Coronary artery (tissue), 2 donors: ENCODE measurements around the gene CSAD.

Experiments
- DNase-seq: peaks from one replicate; pipeline ENCODE4 v3.0.0-alpha.2; 2017; ENCODE audit warnings: low spot score
- H3K27ac ChIP-seq, 2 donors: fragments of 200-600 bp; sonication (generic); one replicate each; pipeline ENCODE4 v1.5.1; 2016 to 2019
- H3K4me3 ChIP-seq: fragments of 200-600 bp; sonication (generic); 2 replicates; pipeline ENCODE4 v1.5.1; 2016; ENCODE audit warnings: mild to moderate bottlenecking, moderate library complexity
- TF ChIP-seq, protein P1 (sequence below): fragments of 200-600 bp; sonication (generic); IDR thresholded peaks from one replicate; pipeline ENCODE4 v1.5.1; 2019; ENCODE audit warnings: antibody characterized with exemption

The CSAD gene

DNA sequence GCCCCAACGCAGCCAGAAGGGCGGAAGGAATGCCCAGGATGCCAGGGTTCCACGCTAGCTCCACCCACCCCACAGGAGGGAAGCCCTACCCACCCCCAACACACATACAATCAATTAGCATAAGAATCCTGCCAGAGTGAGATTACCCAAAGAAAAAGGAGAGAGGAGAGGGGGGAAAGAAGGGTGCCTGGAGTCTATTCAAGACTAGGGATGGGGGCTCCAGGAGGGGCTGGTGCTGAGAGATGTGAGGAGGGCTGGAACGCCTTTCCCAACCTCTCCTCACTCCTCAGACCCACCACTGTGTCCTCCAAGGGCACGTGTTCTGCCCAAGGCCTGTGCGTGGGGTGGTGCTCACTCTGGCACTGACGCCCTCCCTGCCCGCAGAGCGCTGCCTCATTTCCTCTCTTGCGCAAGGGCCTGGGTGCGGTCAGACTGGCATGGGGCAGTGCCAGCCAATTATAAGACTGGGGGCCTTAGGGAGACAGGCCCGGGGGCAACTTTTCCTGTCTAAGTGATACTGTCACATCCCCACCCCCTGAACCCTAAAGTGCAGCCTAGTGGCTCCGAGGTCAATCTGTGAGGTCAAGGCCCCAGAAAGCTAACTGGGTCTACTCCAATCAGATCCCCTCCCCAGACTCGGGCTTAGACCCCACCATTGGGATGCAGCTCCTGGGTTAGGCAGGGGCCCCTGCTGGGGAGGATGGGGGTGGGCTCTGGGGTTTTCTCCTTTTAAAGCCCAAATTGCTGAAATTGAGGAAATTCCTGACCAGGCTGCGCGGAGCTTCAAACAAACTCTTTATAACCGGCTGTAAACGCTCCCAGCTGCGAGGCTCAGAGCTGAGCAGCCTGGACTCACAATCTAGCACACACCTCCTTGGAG lies 36.6 kb upstream of the CSAD start:
- TF ChIP-seq, protein P1, sequence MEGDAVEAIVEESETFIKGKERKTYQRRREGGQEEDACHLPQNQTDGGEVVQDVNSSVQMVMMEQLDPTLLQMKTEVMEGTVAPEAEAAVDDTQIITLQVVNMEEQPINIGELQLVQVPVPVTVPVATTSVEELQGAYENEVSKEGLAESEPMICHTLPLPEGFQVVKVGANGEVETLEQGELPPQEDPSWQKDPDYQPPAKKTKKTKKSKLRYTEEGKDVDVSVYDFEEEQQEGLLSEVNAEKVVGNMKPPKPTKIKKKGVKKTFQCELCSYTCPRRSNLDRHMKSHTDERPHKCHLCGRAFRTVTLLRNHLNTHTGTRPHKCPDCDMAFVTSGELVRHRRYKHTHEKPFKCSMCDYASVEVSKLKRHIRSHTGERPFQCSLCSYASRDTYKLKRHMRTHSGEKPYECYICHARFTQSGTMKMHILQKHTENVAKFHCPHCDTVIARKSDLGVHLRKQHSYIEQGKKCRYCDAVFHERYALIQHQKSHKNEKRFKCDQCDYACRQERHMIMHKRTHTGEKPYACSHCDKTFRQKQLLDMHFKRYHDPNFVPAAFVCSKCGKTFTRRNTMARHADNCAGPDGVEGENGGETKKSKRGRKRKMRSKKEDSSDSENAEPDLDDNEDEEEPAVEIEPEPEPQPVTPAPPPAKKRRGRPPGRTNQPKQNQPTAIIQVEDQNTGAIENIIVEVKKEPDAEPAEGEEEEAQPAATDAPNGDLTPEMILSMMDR = no peak
- H3K4me3 ChIP-seq = peak overlapping the region; percentile 90
- H3K27ac ChIP-seq = peak overlapping the region; percentile 74 to 93
- no peak for DNase-seq

DNA sequence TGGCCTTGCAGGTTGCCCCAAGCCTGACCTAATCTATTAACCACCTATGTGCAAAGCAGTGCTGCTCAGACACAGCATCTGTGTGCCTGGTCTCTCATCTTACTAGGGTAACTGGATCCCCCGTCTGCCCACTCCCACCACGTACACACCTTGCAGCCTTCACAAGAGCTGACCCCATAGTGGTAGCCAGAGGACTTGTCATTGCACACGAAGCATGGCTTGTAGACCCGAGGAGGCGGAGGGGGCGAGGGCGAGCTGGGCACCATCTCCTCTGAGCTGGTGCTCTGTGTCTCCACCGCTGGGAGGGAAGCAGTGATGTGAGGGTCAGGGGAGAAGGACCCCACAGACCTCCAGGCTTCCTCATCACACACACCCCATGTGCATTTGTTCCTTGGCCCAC lies 34.8 kb upstream of the CSAD start:
- TF ChIP-seq, protein P1 = no peak
- no peak for DNase-seq
- H3K4me3 ChIP-seq = peak overlapping the region; percentile 2
- H3K27ac ChIP-seq = peak overlapping the region in 1 of 2 donors; percentile 51

DNA sequence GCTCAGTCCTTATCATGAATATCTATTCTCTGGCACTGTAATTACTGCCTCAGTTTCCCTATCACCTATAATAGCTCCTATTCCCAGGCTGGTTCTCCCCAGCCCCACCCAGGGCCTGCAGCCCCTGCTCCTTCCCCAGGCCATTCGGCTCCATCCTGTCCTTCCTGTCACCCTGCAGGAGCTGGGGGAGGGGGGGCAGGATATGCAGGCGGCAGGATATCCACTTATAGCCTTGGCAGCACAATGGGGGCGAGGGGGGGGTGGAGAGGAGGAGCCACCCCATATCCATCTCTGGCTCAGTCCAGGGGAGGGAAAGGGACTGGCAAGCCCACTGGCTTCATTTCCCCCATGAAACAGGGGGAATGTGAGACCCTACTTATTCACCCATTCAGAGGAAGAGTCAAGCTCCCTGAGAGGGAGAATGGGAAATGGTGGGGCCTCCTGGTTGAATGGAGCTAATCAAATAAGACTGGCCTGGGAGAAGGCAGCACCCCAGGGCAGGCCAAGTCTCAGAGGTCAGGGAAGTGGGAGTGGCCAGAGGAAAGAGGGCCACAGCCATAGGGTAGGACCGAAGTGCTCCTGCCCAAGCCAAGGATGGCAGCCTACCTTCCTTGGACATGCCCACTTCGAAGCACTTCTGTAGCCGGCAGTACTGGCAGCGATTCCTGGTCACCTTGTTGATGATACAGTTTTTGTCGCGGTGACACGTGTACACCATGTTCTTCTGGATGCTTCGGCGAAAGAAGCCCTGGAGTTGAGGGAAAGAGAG lies 34.1 kb upstream of the CSAD start:
- Histone ChIP-seq H3K27ac (peak overlapping the region in 1 of 2 donors; percentile 51), H3K4me3 (no peak overlapping the region)
- no peak for DNase-seq
- TF ChIP-seq, protein P1 = no peak

DNA sequence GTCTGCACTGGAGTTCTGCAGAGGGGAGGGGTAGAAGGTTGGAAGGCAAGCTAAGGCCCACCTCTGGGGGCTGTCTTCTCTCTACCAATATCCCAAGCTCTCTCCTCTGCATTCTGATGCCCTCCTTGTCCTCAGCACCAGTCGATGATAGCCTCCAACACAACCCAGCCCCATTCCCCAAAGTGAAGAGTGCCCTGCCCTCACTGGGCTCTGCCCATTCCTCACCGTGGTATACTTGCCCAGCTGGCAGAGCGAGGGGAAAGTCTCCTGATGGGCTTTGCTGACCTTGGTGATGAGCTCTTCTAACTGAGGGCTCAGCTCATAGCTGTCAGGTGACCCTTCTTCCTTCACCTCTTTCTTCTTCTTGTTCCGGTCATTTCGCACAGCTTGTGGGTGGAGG lies 33.5 kb upstream of the CSAD start:
- TF ChIP-seq, protein P1 = no peak
- peak overlapping the region in 1 of 2 donors; percentile 51 for H3K27ac ChIP-seq
- no peak for DNase-seq
- H3K4me3 ChIP-seq = no peak overlapping the region

DNA sequence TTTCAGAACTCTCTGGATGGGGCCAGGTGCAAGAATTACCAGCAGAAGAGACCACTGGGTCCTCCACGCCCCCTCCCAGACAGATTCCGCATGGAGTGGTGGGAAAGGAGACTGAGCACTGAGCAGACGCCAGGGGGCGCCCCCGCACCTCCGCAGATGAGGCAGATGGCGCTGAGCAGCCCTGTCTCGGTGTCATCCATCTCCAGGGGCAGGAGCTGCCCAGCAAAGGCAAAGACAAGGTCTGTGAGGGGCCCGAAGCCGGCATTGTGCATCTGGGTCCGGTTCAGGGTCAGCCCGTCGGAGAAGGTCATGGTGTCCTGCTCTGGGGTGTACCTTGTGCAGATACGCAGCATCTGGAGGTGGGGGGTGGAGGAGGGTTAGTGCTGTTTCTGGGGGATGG lies 32.6 kb upstream of the CSAD start:
- no peak for DNase-seq
- TF ChIP-seq, protein P1 = peak; percentile 91
- no peak overlapping the region for H3K27ac ChIP-seq
- H3K4me3 ChIP-seq = no peak overlapping the region

DNA sequence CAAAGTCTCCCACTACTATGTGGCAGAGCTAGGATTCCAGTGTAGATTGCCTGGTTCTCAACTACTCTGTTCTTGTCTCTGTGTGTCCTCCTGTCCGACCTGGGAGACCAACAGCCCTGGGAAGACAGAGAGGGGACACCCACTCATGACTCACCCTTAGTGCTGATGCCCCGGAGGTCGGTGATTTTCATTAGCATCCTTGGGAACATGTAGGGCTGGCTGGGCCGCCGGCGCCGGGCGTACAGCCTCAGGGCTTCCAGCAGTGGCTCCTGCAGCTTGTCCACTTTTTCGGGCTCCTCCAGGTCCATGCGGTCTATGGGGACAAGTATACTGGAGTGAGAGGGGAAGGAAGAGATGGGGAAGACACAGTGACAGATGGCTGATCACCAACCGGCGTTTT lies 32.2 kb upstream of the CSAD start:
- no peak for DNase-seq
- H3K4me3 ChIP-seq = no peak overlapping the region
- TF ChIP-seq, protein P1 = no peak
- H3K27ac ChIP-seq = no peak overlapping the region
